ENCODE results near the gene AMPH. TPM values are rescaled to one million over a fixed set of nuclear protein-coding genes. Genes with fewer than 3 reads are reported as not detected.

Gene AMPH
- total RNA-seq, 6 experiments from 2014 or later, result 4.5 to 6.2 (median 5.8) TPM

DNA sequence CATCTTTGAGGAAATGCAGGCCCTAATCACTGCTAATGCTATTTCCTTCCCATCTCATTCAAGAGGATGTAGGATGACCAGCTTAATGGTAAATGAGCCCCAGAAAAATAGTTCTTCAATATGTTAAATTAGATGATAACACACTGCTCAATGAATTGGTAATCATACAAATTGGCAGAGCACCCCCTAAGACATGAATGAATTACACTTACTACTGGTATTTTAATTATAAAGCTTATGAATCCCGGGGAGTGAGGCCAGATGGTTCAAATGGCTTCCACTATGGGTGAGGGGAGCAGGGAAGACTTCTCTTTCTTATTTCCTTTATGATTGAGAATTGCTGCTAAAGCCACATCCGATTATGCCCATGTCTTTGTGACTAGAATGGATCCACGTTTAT lies 198.5 kb downstream of the AMPH start:
- no peaks in the 10 kb centered on the region for H3K4me1 Mint-ChIP-seq (ENCODE audit: low read depth)
- H3K27ac Mint-ChIP-seq, result no peak overlapping the region
- H3K27me3 Mint-ChIP-seq (ENCODE audit: insufficient read depth), result no peaks in the 10 kb centered on the region
- DNase-seq, result no peak
- H3K9me3 Mint-ChIP-seq, result no peaks in the 10 kb centered on the region; the same call in 1 of the 2 replicates
- no peak overlapping the region for H3K4me3 Mint-ChIP-seq
- H3K36me3 Mint-ChIP-seq (ENCODE audit: low read depth), result peaks cover 5% of the 10 kb centered on the region
- no peak for TF ChIP-seq CTCF (IDR thresholded peaks at IDR 0.05)

GRCh38 chr7:38432080-38432479 lies 199.1 kb downstream of the AMPH start:
- no peak for DNase-seq
- no peaks in the 10 kb centered on the region for H3K4me1 Mint-ChIP-seq (ENCODE audit: low read depth)
- no peak for TF ChIP-seq CTCF (IDR thresholded peaks at IDR 0.05)
- peaks cover 5% of the 10 kb centered on the region for H3K36me3 Mint-ChIP-seq (ENCODE audit: low read depth)
- no peak overlapping the region for H3K4me3 Mint-ChIP-seq
- no peaks in the 10 kb centered on the region for H3K27me3 Mint-ChIP-seq (ENCODE audit: insufficient read depth)
- H3K27ac Mint-ChIP-seq, result no peak overlapping the region
- H3K9me3 Mint-ChIP-seq, result no peaks in the 10 kb centered on the region; the same call in 1 of the 2 replicates

- TF ChIP-seq CTCF (IDR thresholded peaks at IDR 0.05), result no peak
Measured at GRCh38 chr7:38429057-38429456, 202.1 kb downstream of the AMPH start.

GRCh38 chr7:38428041-38428440 lies 203.1 kb downstream of the AMPH start:
- TF ChIP-seq CTCF (IDR thresholded peaks at IDR 0.05), result no peak
- no peak for DNase-seq
- H3K27ac Mint-ChIP-seq, result no peak overlapping the region
- no peaks in the 10 kb centered on the region for H3K27me3 Mint-ChIP-seq (ENCODE audit: insufficient read depth)
- H3K4me1 Mint-ChIP-seq (ENCODE audit: low read depth), result no peaks in the 10 kb centered on the region
- no peak overlapping the region for H3K4me3 Mint-ChIP-seq
- H3K9me3 Mint-ChIP-seq, result no peaks in the 10 kb centered on the region
- peaks cover 5% of the 10 kb centered on the region for H3K36me3 Mint-ChIP-seq (ENCODE audit: low read depth)

More at GRCh38 chr7:38429057-38429456, 202.1 kb downstream of the AMPH start:
- no peaks in the 10 kb centered on the region for H3K27me3 Mint-ChIP-seq (ENCODE audit: insufficient read depth)
- H3K4me1 Mint-ChIP-seq (ENCODE audit: low read depth), result no peaks in the 10 kb centered on the region
- H3K36me3 Mint-ChIP-seq (ENCODE audit: low read depth), result peaks cover 5% of the 10 kb centered on the region
- no peak overlapping the region for H3K27ac Mint-ChIP-seq
- no peak for DNase-seq
- H3K4me3 Mint-ChIP-seq, result no peak overlapping the region
- H3K9me3 Mint-ChIP-seq, result no peaks in the 10 kb centered on the region; the same call in 1 of the 2 replicates

GRCh38 chr7:38427279-38427955 lies 203.8 kb downstream of the AMPH start:
- Mint-ChIP-seq H3K36me3 (ENCODE audit: low read depth) (peaks cover 5% of the 10 kb centered on the region), H3K4me1 (ENCODE audit: low read depth) (no peaks in the 10 kb centered on the region), H3K27ac (no peak overlapping the region), H3K9me3 (no peaks in the 10 kb centered on the region), H3K27me3 (ENCODE audit: insufficient read depth) (no peaks in the 10 kb centered on the region), H3K4me3 (no peak overlapping the region)
- TF ChIP-seq CTCF (IDR thresholded peaks at IDR 0.05), result no peak
- DNase-seq, result no peak

Data from HFFc6 (cell line).